ENCODE data around the gene IQGAP3. TPM values are rescaled to one million over a fixed set of nuclear protein-coding genes. Genes with fewer than 3 reads are reported as not detected.
A peak's percentile ranks its signal among the peaks of the same experiment; 100 is the strongest.

The IQGAP3 gene
- total and polyA plus RNA-seq, 2 donors (not counting 1 experiment from before 2014, with no cell fraction given): 0.07 to 0.12 TPM

DNA sequence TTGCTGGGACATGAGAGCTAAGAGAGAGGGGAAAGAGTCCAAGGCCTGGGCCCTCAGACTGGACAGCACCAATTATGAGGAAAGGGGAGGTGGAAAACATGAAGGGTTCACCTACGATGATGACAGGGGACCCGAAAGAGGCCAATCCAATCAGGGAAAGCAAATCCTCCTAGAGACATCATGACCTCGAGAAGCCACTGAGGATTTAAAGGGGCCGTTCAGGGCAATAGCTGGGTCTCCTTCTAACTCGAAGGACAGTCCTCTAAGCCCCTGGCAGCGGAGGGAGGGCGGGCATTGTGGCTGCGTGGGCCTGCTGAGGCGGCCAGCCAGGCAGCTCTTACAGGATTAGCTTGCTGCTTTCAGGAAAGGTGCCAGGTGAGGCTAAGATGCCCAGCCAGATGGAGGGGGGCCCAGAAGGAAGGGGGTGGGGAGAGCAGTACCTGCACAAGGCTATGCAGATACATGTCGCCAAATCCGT lies 79.2 kb downstream of the IQGAP3 start:
- Histone ChIP-seq H3K79me2 (ENCODE audit: control insufficient read depth, insufficient read depth, low read length) (peaks cover 100% of the 10 kb centered on the region), H3K36me3 (replicated peaks in 1 of 2; ENCODE audit: control extremely low read depth in 1 of 2, control insufficient read depth in 1 of 2, extremely low read depth in 1 of 2, insufficient read depth in 2 of 2, low read length in 1 of 2) (peaks cover 0 to 19% of the 10 kb centered on the region in 2 experiments), H3K4me2 (replicated peaks; ENCODE audit: low read depth, low read length, poor library complexity, severe bottlenecking) (peak overlapping the region; percentile 79), H3K27ac (ENCODE audit: low read length in 2 of 2) (peak overlapping the region; percentile 75 to 94), H3K9me3 (ENCODE audit: control extremely low read depth in 1 of 3, control insufficient read depth in 2 of 3, insufficient read depth in 1 of 3, low read length in 2 of 3) (no peaks in the 10 kb centered on the region), H3K9ac (ENCODE audit: low read length) (peak overlapping the region; percentile 59), H3K27me3 (replicated peaks in 1 of 4; ENCODE audit: control extremely low read depth in 1 of 4, control insufficient read depth in 3 of 4, insufficient read depth in 4 of 4, low read length in 3 of 4) (no peaks in the 10 kb centered on the region), H2AFZ (ENCODE audit: insufficient read depth, low read depth, low read length, poor library complexity, severe bottlenecking) (no peak overlapping the region), H3K4me1 (ENCODE audit: control insufficient read depth in 2 of 2, insufficient read depth in 2 of 2, low read length in 2 of 2) (peaks cover 99 to 100% of the 10 kb centered on the region in 2 donors), H3K4me3 (ENCODE audit: control extremely low read depth in 1 of 5, extremely low read depth in 1 of 5, insufficient read depth in 1 of 5, low read depth in 2 of 5, low read length in 4 of 5) (peak overlapping the region in 4 of 5 experiments; percentile 8 to 53 (median 24)), H4K20me1 (ENCODE audit: control insufficient read depth, insufficient read depth, low read length, poor library complexity, severe bottlenecking) (peaks cover 100% of the 10 kb centered on the region)
- ChIA-PET POLR2A (interaction anchor here (1.3 to 11.9 kb wide), 5 partner anchors 9 to 98 kb away, joined by 4 to 193 read pairs (median 10); partner anchors contain the start of genes MEF2D and NAXE), CTCF (interaction anchor here (0.5 to 15.5 kb wide), 7 partner anchors 7 to 221 kb away, joined by 3 to 383 read pairs (median 7); partner anchors contain the start of gene MEF2D)
- H3K9me3 Mint-ChIP-seq (ENCODE audit: insufficient read depth): no peaks in the 10 kb centered on the region
- H3K4me1 Mint-ChIP-seq: peaks cover 98% of the 10 kb centered on the region
- intact Hi-C loops (cut with micrococcal nuclease): no loop called here
- peak overlapping the region; percentile 90 for H3K4me3 Mint-ChIP-seq
- 27% methylated on average over 10 of the region's 11 CpGs for WGBS (ENCODE audit: insufficient coverage)
- no peak for DNase-seq
- no peaks in the 10 kb centered on the region for H3K27me3 Mint-ChIP-seq
- no peak for ATAC-seq (ENCODE audit: low read depth)
- peak overlapping the region; percentile 92 for H3K27ac Mint-ChIP-seq
- no peak for TF ChIP-seq EZH2 (IDR thresholded peaks at IDR 0.05; ENCODE audit: borderline replicate concordance, insufficient read depth, low read depth, low read length, poor library complexity, severe bottlenecking)

DNA sequence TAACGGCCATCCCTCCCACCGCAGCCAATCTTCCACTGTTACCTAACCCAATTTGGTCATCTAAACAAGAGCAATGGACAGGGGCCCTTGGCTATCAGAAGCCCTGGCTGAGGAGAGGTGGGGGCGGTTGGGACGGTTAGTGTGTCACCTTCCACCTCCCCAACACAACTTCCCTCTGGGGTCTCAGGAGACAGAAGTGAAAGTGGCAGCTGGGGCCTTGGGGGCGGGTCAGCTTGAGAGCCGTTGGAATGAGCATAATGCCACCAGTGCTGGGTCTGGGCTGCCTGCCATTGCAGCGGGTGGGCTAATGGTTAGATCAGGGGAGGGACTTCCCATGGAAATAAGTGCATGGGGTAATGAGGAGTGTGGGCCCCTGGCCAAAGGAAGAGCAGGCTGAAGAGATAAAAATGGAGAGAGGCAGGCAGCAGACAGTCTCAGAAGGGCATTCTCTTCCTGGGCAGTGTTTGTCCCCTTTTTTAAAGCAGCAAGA lies 79.7 kb downstream of the IQGAP3 start:
- Histone ChIP-seq H3K4me1 (ENCODE audit: control insufficient read depth in 2 of 2, insufficient read depth in 2 of 2, low read length in 2 of 2) (peaks cover 99 to 100% of the 10 kb centered on the region in 2 donors), H3K4me2 (replicated peaks; ENCODE audit: low read depth, low read length, poor library complexity, severe bottlenecking) (peak overlapping the region; percentile 79), H3K27ac (ENCODE audit: low read length in 2 of 2) (peak overlapping the region; percentile 75 to 94), H3K79me2 (ENCODE audit: control insufficient read depth, insufficient read depth, low read length) (peaks cover 100% of the 10 kb centered on the region), H3K4me3 (ENCODE audit: control extremely low read depth in 1 of 5, extremely low read depth in 1 of 5, insufficient read depth in 1 of 5, low read depth in 2 of 5, low read length in 4 of 5) (peak overlapping the region in 4 of 5 experiments; percentile 9 to 53 (median 34)), H3K9me3 (ENCODE audit: control extremely low read depth in 1 of 3, control insufficient read depth in 2 of 3, insufficient read depth in 1 of 3, low read length in 2 of 3) (no peaks in the 10 kb centered on the region), H3K9ac (ENCODE audit: low read length) (peak overlapping the region; percentile 59), H2AFZ (ENCODE audit: insufficient read depth, low read depth, low read length, poor library complexity, severe bottlenecking) (no peak overlapping the region), H4K20me1 (ENCODE audit: control insufficient read depth, insufficient read depth, low read length, poor library complexity, severe bottlenecking) (peaks cover 100% of the 10 kb centered on the region), H3K27me3 (replicated peaks in 1 of 4; ENCODE audit: control extremely low read depth in 1 of 4, control insufficient read depth in 3 of 4, insufficient read depth in 4 of 4, low read length in 3 of 4) (no peaks in the 10 kb centered on the region), H3K36me3 (replicated peaks in 1 of 2; ENCODE audit: control extremely low read depth in 1 of 2, control insufficient read depth in 1 of 2, extremely low read depth in 1 of 2, insufficient read depth in 2 of 2, low read length in 1 of 2) (peaks cover 0 to 20% of the 10 kb centered on the region in 2 experiments)
- WGBS (ENCODE audit: insufficient coverage): 0% methylated on average over 2 of the region's 7 CpGs
- ChIA-PET POLR2A (interaction anchor here (1.3 to 11.9 kb wide), 5 partner anchors 9 to 99 kb away, joined by 4 to 193 read pairs (median 10); partner anchors contain the start of genes MEF2D and NAXE), CTCF (interaction anchor here (0.5 to 15.5 kb wide), 9 partner anchors 8 to 221 kb away, joined by 3 to 383 read pairs (median 3); partner anchors contain the start of gene MEF2D)
- intact Hi-C loops (cut with micrococcal nuclease): loop anchor here (1.0 kb wide), 3 partner anchors 9 to 13 kb away; no protein-coding TSS in a partner anchor
- no peak for TF ChIP-seq EZH2 (IDR thresholded peaks at IDR 0.05; ENCODE audit: borderline replicate concordance, insufficient read depth, low read depth, low read length, poor library complexity, severe bottlenecking)
- TF ChIP-seq, protein P1, sequence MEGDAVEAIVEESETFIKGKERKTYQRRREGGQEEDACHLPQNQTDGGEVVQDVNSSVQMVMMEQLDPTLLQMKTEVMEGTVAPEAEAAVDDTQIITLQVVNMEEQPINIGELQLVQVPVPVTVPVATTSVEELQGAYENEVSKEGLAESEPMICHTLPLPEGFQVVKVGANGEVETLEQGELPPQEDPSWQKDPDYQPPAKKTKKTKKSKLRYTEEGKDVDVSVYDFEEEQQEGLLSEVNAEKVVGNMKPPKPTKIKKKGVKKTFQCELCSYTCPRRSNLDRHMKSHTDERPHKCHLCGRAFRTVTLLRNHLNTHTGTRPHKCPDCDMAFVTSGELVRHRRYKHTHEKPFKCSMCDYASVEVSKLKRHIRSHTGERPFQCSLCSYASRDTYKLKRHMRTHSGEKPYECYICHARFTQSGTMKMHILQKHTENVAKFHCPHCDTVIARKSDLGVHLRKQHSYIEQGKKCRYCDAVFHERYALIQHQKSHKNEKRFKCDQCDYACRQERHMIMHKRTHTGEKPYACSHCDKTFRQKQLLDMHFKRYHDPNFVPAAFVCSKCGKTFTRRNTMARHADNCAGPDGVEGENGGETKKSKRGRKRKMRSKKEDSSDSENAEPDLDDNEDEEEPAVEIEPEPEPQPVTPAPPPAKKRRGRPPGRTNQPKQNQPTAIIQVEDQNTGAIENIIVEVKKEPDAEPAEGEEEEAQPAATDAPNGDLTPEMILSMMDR (IDR thresholded peaks at IDR 0.05): no peak
- ATAC-seq (ENCODE audit: low read depth) (peak; percentile 81), DNase-seq (peak; percentile 85)
- H3K4me1 Mint-ChIP-seq: peaks cover 98% of the 10 kb centered on the region
- H3K9me3 Mint-ChIP-seq (ENCODE audit: insufficient read depth): no peaks in the 10 kb centered on the region
- peak overlapping the region; percentile 92 for H3K27ac Mint-ChIP-seq
- no peaks in the 10 kb centered on the region for H3K27me3 Mint-ChIP-seq
- peak overlapping the region; percentile 90 for H3K4me3 Mint-ChIP-seq
